ENCODE results near the gene SDCCAG8. TPM values are rescaled to one million over a fixed set of nuclear protein-coding genes. Genes with fewer than 3 reads are reported as not detected.

Gene SDCCAG8
- total and polyA plus RNA-seq, 2 of the 8 experiments (the other 6 are each of a cell fraction or from before 2014, with no cell fraction given) = 15.6 to 21.0 TPM

DNA sequence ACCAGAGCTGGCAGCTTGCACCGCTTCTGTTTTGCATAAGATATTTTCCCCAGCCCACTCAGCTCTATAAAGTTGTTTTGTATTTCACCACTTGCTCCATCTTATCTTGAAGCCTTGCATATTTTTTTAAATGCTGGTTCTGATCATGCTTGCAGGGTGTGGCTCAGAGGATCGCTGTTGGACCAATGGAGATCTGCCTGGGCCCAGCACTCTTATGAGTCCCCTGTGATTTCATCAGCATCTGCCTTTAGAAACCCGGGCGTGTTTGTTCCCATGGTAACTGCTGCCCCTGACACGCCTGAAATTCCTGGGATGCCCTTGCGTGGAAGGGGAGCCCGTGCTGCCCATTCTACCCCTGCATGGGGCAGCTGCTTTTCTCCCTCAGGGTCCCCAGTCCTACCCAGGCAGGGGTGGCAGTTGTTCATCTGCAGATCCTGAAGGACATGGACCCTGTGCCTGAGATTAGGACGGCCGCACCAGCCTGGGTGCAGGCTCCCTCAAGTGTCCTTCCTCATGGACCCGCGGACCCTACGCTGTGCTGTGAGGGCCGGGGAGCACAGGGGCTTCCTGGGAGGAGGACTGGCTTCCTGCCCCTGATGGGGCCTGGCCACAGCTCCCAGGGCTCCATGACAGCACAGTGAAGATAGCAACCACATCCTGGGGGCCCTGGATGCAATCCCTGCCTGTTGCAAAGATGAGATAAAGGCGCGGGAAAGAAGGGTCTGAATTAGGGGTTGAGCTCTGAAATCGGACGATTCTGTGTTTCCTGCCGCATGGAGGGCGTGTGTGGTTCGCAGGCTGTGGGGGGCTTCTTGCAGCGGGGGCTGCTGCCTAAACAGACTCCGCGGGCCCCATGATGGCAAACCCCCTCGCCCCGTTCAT, 226.5 kb downstream of the SDCCAG8 start:
- H3K4me1 ChIP-seq (replicated peaks in 1 of 4; ENCODE audit: control insufficient read depth in 3 of 4, insufficient read depth in 4 of 4, low read length in 3 of 4) = peaks cover 0 to 22% (median 18%) of the 10 kb centered on the region in 4 experiments; a peak in 6 of 7 replicates
- H3K36me3 ChIP-seq (ENCODE audit: control insufficient read depth in 2 of 4, insufficient read depth in 4 of 4, low read length in 3 of 4) = no peaks in the 10 kb centered on the region
- 0 out of 2 replicates have a peak overlapping the region, but pooled peaks have one; percentile 54 for H2AK5ac ChIP-seq (ENCODE audit: low read depth, low read length)
- peak overlapping the region; percentile 44 for H3K4ac ChIP-seq (replicated peaks; ENCODE audit: insufficient read length, low read depth, low read length)
- H3K9me3 ChIP-seq (ENCODE audit: insufficient read depth in 2 of 2, low read depth in 1 of 2, low read length in 1 of 2) = no peaks in the 10 kb centered on the region
- H2BK5ac ChIP-seq (ENCODE audit: low read depth, low read length) = peak overlapping the region; percentile 60; the same call in 1 of the 2 replicates
- peak overlapping the region; percentile 86 for H4K91ac ChIP-seq (replicated peaks; ENCODE audit: insufficient read length, low read length)
- peak overlapping the region in 2 of 4 experiments; percentile 12 to 54; a peak in 3 of 7 replicates for H3K9ac ChIP-seq (replicated peaks in 1 of 4; ENCODE audit: extremely low read depth in 1 of 4, low read depth in 3 of 4, low read length in 3 of 4)
- H3K27me3 ChIP-seq (replicated peaks in 1 of 4; ENCODE audit: control insufficient read depth in 3 of 4, extremely low read depth in 1 of 4, insufficient read depth in 3 of 4, low read length in 3 of 4) = peaks cover 0 to 5% (median 2%) of the 10 kb centered on the region in 4 experiments; a peak in 3 of 7 replicates
- DNase-seq (ENCODE audit: low read depth in 1 of 2, low spot score in 2 of 2) (peak in 1 of 2 experiments; percentile 69), FAIRE-seq (no peak)
- no peaks in the 10 kb centered on the region for H3K79me2 ChIP-seq (ENCODE audit: control insufficient read depth in 1 of 2, insufficient read depth in 2 of 2, low read length in 2 of 2)
- peak overlapping the region; percentile 73 for H4K8ac ChIP-seq (ENCODE audit: extremely low read depth, insufficient read depth, low read length)
- peak overlapping the region; percentile 72; the same call in 1 of the 2 replicates for H2BK20ac ChIP-seq (ENCODE audit: low read length)
- no peaks in the 10 kb centered on the region for H4K20me1 ChIP-seq (replicated peaks in 1 of 2; ENCODE audit: control insufficient read depth in 1 of 2, insufficient read depth in 2 of 2, low read length in 2 of 2)
- peak overlapping the region; percentile 95 for H3K18ac ChIP-seq (ENCODE audit: extremely low read depth, low read length)
- no peak overlapping the region for H3K14ac ChIP-seq (ENCODE audit: insufficient read length)
- H3K4me3 ChIP-seq (ENCODE audit: extremely low read depth in 1 of 4, insufficient read depth in 2 of 4, low read depth in 3 of 4, low read length in 4 of 4) = peak overlapping the region; percentile 39 to 64 (median 52)
- H2BK120ac ChIP-seq (replicated peaks; ENCODE audit: low read depth, low read length) = peak overlapping the region; percentile 96
- 0 out of 2 replicates have a peak overlapping the region, but pooled peaks have one; percentile 26 for H2AFZ ChIP-seq (ENCODE audit: low read length)
- no peak overlapping the region for H3K27ac ChIP-seq (ENCODE audit: low read depth, low read length)
- TF ChIP-seq CEBPB (IDR thresholded peaks at IDR 0.05; ENCODE audit: low read depth, low read length) = peak; percentile 57; the same call in 1 of the 2 replicates
- TF ChIP-seq, protein P1, sequence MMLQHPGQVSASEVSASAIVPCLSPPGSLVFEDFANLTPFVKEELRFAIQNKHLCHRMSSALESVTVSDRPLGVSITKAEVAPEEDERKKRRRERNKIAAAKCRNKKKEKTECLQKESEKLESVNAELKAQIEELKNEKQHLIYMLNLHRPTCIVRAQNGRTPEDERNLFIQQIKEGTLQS (IDR thresholded peaks at IDR 0.05; ENCODE audit: insufficient read depth, low read depth, low read length) = 0 out of 2 replicates have a peak, but pooled peaks have one; percentile 22
- no peak for TF ChIP-seq RBBP5 (IDR thresholded peaks at IDR 0.05; ENCODE audit: borderline replicate concordance, low read depth, low read length)
- peak; percentile 92 for TF ChIP-seq TEAD4 (IDR thresholded peaks at IDR 0.05; ENCODE audit: low read depth, low read length)
- TF ChIP-seq, protein P2, sequence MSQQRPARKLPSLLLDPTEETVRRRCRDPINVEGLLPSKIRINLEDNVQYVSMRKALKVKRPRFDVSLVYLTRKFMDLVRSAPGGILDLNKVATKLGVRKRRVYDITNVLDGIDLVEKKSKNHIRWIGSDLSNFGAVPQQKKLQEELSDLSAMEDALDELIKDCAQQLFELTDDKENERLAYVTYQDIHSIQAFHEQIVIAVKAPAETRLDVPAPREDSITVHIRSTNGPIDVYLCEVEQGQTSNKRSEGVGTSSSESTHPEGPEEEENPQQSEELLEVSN (IDR thresholded peaks at IDR 0.05) = peak; percentile 49; the same call in 1 of the 2 replicates
- no peak for TF ChIP-seq SP4 (IDR thresholded peaks at IDR 0.05; ENCODE audit: low read length)
- peak overlapping the region; percentile 13 for H4K5ac ChIP-seq (ENCODE audit: insufficient read length, low read depth, low read length)
- peak overlapping the region; percentile 71 for H3K56ac ChIP-seq (replicated peaks; ENCODE audit: insufficient read length, low read depth, low read length)
- no peak overlapping the region for H3K23ac ChIP-seq (ENCODE audit: insufficient read length)
- H3K4me2 ChIP-seq (ENCODE audit: insufficient read depth in 1 of 2, low read depth in 2 of 2, low read length in 2 of 2) = peak overlapping the region; percentile 83 to 88
- 37% methylated on average over 25 of the region's 25 CpGs; no CpG with 5 or more reads in 1 of the 2 experiments for WGBS, 2 experiments (ENCODE audit: extremely low coverage in 1 of 2, insufficient coverage in 1 of 2, insufficient read length in 1 of 2, insufficient replicate concordance in 2 of 2, low coverage in 1 of 2, low lambda C conversion rate in 2 of 2, missing lambda C conversion rate in 1 of 2)
- H3K79me1 ChIP-seq (ENCODE audit: low read depth, low read length) = no peaks in the 10 kb centered on the region
- peak overlapping the region; percentile 61; the same call in 1 of the 2 replicates for H2BK15ac ChIP-seq (ENCODE audit: low read length)
- ChIA-PET POLR2A (ENCODE audit: partially characterized antibody) (interaction anchor here (1.0 to 1.9 kb wide), 4 partner anchors 9 to 20 kb away, joined by 3 to 7 read pairs (median 3); no protein-coding TSS in a partner anchor), CTCF (ENCODE audit: partially characterized antibody) (interaction anchor here (0.6 to 1.4 kb wide), 3 partner anchors 9 to 199 kb away, joined by 3 to 7 read pairs (median 4); no protein-coding TSS in a partner anchor)
- H3K23me2 ChIP-seq (ENCODE audit: low read depth, low read length) = peaks cover 16% of the 10 kb centered on the region
- 0 out of 2 replicates have a peak overlapping the region, but pooled peaks have one; percentile 50 for H2BK12ac ChIP-seq (ENCODE audit: low read depth, low read length)

All from H1 (cell line).